Smooth muscle cell (in vitro differentiated cells): Measurements from ENCODE around the gene MAPK9. TPM values are rescaled to one million over a fixed set of nuclear protein-coding genes. Genes with fewer than 3 reads are reported as not detected.
"Not testable (repeated sequence)": the region's sequence is repeated elsewhere in the genome, so short reads cannot be mapped to it uniquely, and the experiment has no call there.

ENCODE experiments used
- DNase-seq: peaks from one replicate; lab custom pipeline; 2025; ENCODE audit not compliant: unreplicated experiment; lab: John Stamatoyannopoulos, UW
- H2AFZ ChIP-seq: fragments of 200-600 bp; sonication (generic); 2 replicates; pipeline ENCODE4 v1.6.0; 2016; ENCODE audit warnings: antibody characterized with exemption, low read depth, mild to moderate bottlenecking
- H3F3A ChIP-seq: fragments of 200-600 bp; sonication (generic); 2 replicates; pipeline ENCODE4 v1.6.0; 2017; ENCODE audit warnings: antibody characterized with exemption, low read depth
- H3K27ac ChIP-seq: fragments of 200-600 bp; sonication (generic); 2 replicates; pipeline ENCODE4 v1.5.1; 2016; ENCODE audit warnings: low read depth, mild to moderate bottlenecking
- H3K27me3 ChIP-seq: fragments of 200-600 bp; sonication (generic); 2 replicates; pipeline ENCODE4 v1.6.1; 2016; ENCODE audit warnings: low read depth, mild to moderate bottlenecking
- H3K36me3 ChIP-seq: fragments of 200-600 bp; sonication (generic); 2 replicates; pipeline ENCODE4 v1.5.1; 2016; ENCODE audit warnings: low read depth
- H3K4me1 ChIP-seq: fragments of 200-600 bp; sonication (generic); 2 replicates; pipeline ENCODE4 v1.5.1; 2016; ENCODE audit warnings: low read depth
- H3K4me2 ChIP-seq: fragments of 200-600 bp; sonication (generic); 2 replicates; pipeline ENCODE4 v1.6.0; 2016; ENCODE audit warnings: mild to moderate bottlenecking
- H3K4me3 ChIP-seq: fragments of 200-600 bp; sonication (generic); 2 replicates; pipeline ENCODE4 v1.5.1; 2016; ENCODE audit warnings: mild to moderate bottlenecking
- H3K79me2 ChIP-seq: fragments of 200-600 bp; sonication (generic); 2 replicates; pipeline ENCODE4 v1.6.0; 2016; ENCODE audit warnings: low read depth, mild to moderate bottlenecking
- H3K9ac ChIP-seq: fragments of 200-600 bp; sonication (generic); 2 replicates; pipeline ENCODE4 v1.6.0; 2016; ENCODE audit warnings: low read depth
- H3K9me3 ChIP-seq: fragments of 200-600 bp; sonication (generic); replicated peaks from 2 replicates; pipeline ENCODE4 v1.5.1; 2016; ENCODE audit warnings: low read depth
- H4K20me1 ChIP-seq: fragments of 200-600 bp; sonication (generic); 2 replicates; pipeline ENCODE4 v1.6.0; 2016; ENCODE audit warnings: low read depth
- CTCF ChIP-seq: fragments of 200-600 bp; sonication (generic); IDR thresholded peaks from 2 replicates; pipeline ENCODE4 v1.5.1; 2017; ENCODE audit warnings: borderline replicate concordance, mild to moderate bottlenecking, antibody characterized with exemption; ENCODE audit not compliant: insufficient read depth, poor library complexity, severe bottlenecking
- WGBS: methylation state at CpG from one replicate; pipeline ENCODE4 v1.1.7; 2016; ENCODE audit warnings: low lambda C conversion rate; 5-methylcytosine and 5-hydroxymethylcytosine counted together
- polyA plus RNA-seq: library from polyadenylated mRNA; unstranded; fragments of >200 nt; fragmentation: Nextera tagmentation; extraction: Ambion mirVana; gene quantifications from 2 replicates; pipeline ENCODE4 v1.2.1, GENCODE V29; 2016
- total RNA-seq: library from RNA; depleted of rRNA; stranded (reverse); fragments of >200 nt; gene quantifications from 2 replicates; pipeline ENCODE4 v1.2.3, GENCODE V29; 2014

The MAPK9 gene
- total and polyA plus RNA-seq, 2 experiments from 2014 or later, result 34.8 to 40.9 TPM

DNA sequence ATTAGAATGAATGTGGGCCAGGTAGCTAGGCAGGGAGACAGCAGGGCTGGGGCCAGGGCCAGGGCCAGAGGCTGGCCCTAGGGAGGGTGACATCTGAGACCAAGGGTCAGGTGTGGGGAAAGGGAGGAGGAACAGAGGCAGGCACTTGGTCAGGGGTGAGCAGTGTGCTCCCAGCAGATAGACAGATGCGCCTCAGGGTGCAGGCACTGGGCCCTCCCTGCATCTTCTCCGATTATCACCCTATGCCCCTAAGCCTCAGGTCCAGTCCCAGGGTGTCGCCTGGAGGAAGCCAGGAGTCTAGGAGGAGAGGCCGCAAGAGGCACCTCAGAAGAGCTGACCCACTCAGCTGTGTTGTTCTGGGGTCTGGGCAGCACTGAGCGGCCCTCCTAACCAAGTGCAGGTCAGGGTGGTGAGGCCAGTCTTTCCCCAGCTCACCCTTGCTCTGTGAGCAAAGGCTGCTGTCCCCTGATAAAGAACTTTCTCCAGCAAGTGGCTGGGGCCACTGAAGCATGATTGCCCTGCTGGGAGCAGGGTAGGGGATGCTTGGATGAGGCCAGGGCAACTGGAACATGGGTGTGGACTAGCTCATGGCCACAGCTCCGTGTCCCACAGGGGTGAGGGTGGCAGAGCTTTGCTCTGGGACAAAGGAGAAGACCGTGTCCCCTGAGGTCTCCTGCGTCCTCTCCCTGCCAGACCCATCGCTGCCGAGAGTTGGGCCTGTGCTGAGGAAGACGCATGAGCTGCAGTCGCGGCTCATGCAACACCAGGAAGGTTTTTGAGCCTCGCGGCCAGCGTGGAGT is 80.7 kb downstream of the MAPK9 start:
- WGBS, result 96% methylated on average over 13 of the region's 16 CpGs
- H3K4me3 ChIP-seq, result no peak overlapping the region

DNA sequence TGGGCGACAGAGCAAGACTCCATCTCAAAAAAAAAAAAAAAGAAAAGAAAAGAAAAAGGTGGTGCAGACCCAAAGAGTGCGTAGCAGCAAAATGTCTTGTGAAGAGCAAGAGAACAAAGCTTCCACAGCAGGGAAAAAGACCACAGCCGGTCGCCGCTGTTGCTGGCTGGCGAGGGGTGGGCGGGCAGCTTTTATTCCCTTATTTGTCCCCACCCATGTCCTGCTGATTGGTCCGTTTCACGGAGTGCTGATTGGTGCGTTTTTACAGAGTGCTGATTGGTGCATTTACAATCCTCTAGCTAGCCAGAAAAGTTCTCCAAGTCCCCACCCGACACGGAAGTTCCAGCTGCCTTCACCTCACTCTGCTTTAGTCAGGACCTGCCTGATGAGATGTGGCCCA is 81.8 kb downstream of the MAPK9 start:
- not testable (repeated sequence) for H3K9me3 ChIP-seq, H3K4me2 ChIP-seq, H3K27me3 ChIP-seq, H3K36me3 ChIP-seq, H3F3A ChIP-seq, H3K27ac ChIP-seq, H2AFZ ChIP-seq, H4K20me1 ChIP-seq, DNase-seq, H3K9ac ChIP-seq, H3K79me2 ChIP-seq, H3K4me1 ChIP-seq, H3K4me3 ChIP-seq
- WGBS, result 91% methylated on average over 12 of the region's 12 CpGs

More for the DNA sequence above, 80.7 kb downstream of the MAPK9 start:
- H3F3A ChIP-seq, result no peaks in the 10 kb centered on the region
- no peak overlapping the region for H3K27ac ChIP-seq
- H3K36me3 ChIP-seq, result no peaks in the 10 kb centered on the region
- no peak overlapping the region for H3K9ac ChIP-seq
- no peaks in the 10 kb centered on the region for H4K20me1 ChIP-seq
- H3K4me2 ChIP-seq, result no peak overlapping the region
- no peaks in the 10 kb centered on the region for H3K9me3 ChIP-seq
- H3K79me2 ChIP-seq, result no peaks in the 10 kb centered on the region
- no peak for DNase-seq
- peaks cover 10% of the 10 kb centered on the region for H3K27me3 ChIP-seq
- no peak for TF ChIP-seq CTCF
- no peak overlapping the region for H2AFZ ChIP-seq
- H3K4me1 ChIP-seq, result no peaks in the 10 kb centered on the region

- Histone ChIP-seq H3K79me2 (no peaks in the 10 kb centered on the region), H3F3A (no peaks in the 10 kb centered on the region), H3K9me3 (no peaks in the 10 kb centered on the region), H2AFZ (no peak within 1 kb of the TSS), H3K27ac (no peak within 1 kb of the TSS), H3K4me1 (no peaks in the 10 kb centered on the region), H3K4me3 (peak within 1 kb of the TSS; percentile 50), H3K27me3 (peaks cover 10% of the 10 kb centered on the region), H4K20me1 (no peaks in the 10 kb centered on the region), H3K4me2 (peak within 1 kb of the TSS; percentile 82), H3K9ac (no peak within 1 kb of the TSS), H3K36me3 (no peaks in the 10 kb centered on the region)
- no peak for DNase-seq
- peak; percentile 34 for TF ChIP-seq CTCF
- WGBS, result 6% methylated on average over 35 of the region's 55 CpGs
Measured at GRCh38 chr5:180209137-180209581, 82.7 kb downstream of the MAPK9 start, which contains the start of gene RASGEF1C. RASGEF1C (minus strand) TSS chr5:180209211; CDS start chr5:180138052, 71,159 bp downstream.

DNA sequence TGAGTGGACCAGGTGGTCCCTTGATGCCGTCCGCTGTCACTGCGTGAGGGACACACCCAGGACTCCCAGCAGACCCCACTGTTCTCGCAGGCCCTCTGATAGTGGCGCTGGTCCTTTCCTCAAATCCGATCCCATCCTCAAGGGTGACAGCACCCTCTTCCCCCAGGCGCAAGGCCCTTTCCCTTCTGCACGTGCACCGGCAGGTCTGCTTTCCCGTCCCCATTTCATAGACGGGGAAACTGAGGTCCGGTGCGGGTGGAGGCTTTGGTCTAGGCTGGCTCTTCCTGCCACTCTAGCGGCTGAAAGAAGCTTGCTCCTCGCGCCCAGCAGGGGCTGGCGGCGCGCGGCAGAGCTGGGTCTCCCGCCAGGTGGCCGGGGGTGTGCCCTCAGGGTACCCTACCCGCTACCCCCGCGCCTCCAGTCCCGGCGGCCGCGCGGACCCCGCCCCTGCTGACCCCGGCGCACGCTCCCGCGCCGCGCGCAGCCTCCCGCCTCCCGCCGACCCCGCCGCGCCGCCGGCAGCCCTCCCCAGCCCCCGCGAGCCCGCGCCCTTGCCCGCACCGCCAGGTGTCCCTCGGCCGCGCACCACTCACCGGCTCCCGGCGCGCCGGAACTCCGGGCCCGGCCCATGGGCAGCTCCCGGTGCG is 83.3 kb downstream of the MAPK9 start:
- H2AFZ ChIP-seq, result no peak overlapping the region
- 13% methylated on average over 35 of the region's 65 CpGs for WGBS
- no peaks in the 10 kb centered on the region for H3K9me3 ChIP-seq
- peak overlapping the region; percentile 50 for H3K4me3 ChIP-seq
- no peak for DNase-seq
- no peaks in the 10 kb centered on the region for H4K20me1 ChIP-seq
- H3K4me1 ChIP-seq, result no peaks in the 10 kb centered on the region
- H3K4me2 ChIP-seq, result peak overlapping the region; percentile 82
- no peaks in the 10 kb centered on the region for H3K36me3 ChIP-seq
- no peak overlapping the region for H3K9ac ChIP-seq
- H3K27ac ChIP-seq, result no peak overlapping the region
- TF ChIP-seq CTCF, result peak; percentile 9
- no peaks in the 10 kb centered on the region for H3F3A ChIP-seq
- H3K27me3 ChIP-seq, result peaks cover 10% of the 10 kb centered on the region
- H3K79me2 ChIP-seq, result no peaks in the 10 kb centered on the region
